H1 (cell line): ENCODE results near the gene PPP2R2C. TPM values are rescaled to one million over a fixed set of nuclear protein-coding genes. Genes with fewer than 3 reads are reported as not detected.

Experiments
- CTCF ChIA-PET: fragments of 300-600 bp; sonication (Branson Sonifier 250); formaldehyde crosslinking; loops from one replicate; lab custom pipeline; 2021; ENCODE audit not compliant: partially characterized antibody; lab: Charles Lee
- POLR2A ChIA-PET: fragments of 300-600 bp; sonication (Branson Sonifier 250); formaldehyde crosslinking; loops from one replicate; lab custom pipeline; 2021; ENCODE audit warnings: inconsistent platforms; ENCODE audit not compliant: partially characterized antibody; lab: Charles Lee
- DNase-seq, 2 experiments: peaks; one replicate each; pipeline versions ENCODE4 v3.0.0 to v3.0.0-alpha.2; 2010 to 2022; ENCODE audit warnings: low spot score in 2 of 2, low read depth in 1 of 2, mixed read lengths in 1 of 2
- FAIRE-seq: peaks from 2 replicates; lab custom pipeline; 2011; peaks lifted over from hg19 to GRCh38; lab: Jason Lieb, UNC
- H2AFZ ChIP-seq: 2 replicates; pipeline ENCODE4 v1.8.1; 2012; ENCODE audit warnings: low read length, inconsistent platforms
- H2AK5ac ChIP-seq: 2 replicates; pipeline ENCODE4 v1.6.1; 2013; ENCODE audit warnings: low read depth, low read length
- H2BK120ac ChIP-seq: replicated peaks from 2 replicates; pipeline ENCODE3; 2013; ENCODE audit warnings: low read depth, low read length, inconsistent platforms
- H2BK12ac ChIP-seq: 2 replicates; pipeline ENCODE4 v1.6.1; 2013; ENCODE audit warnings: low read depth, low read length
- H2BK15ac ChIP-seq: 2 replicates; pipeline ENCODE4 v1.6.1; 2013; ENCODE audit warnings: low read length
- H2BK20ac ChIP-seq: 2 replicates; pipeline ENCODE4 v1.6.1; 2013; ENCODE audit warnings: low read length
- H2BK5ac ChIP-seq: 2 replicates; pipeline ENCODE4 v1.6.1; 2013; ENCODE audit warnings: low read depth, low read length
- H3K14ac ChIP-seq: 2 replicates; pipeline ENCODE4 v1.6.1; 2013; ENCODE audit warnings: inconsistent platforms; ENCODE audit not compliant: insufficient read length
- H3K18ac ChIP-seq: 2 replicates; pipeline ENCODE4 v1.6.1; 2013; ENCODE audit warnings: low read length; ENCODE audit errors: extremely low read depth
- H3K23ac ChIP-seq: 2 replicates; pipeline ENCODE4 v1.6.1; 2013; ENCODE audit warnings: inconsistent platforms; ENCODE audit not compliant: insufficient read length
- H3K23me2 ChIP-seq: 2 replicates; pipeline ENCODE4 v1.6.1; 2013; ENCODE audit warnings: low read depth, low read length
- H3K27ac ChIP-seq: 2 replicates; pipeline ENCODE4 v1.6.1; 2011; ENCODE audit warnings: low read depth, low read length, inconsistent platforms
- H3K27me3 ChIP-seq, 4 experiments: replicated peaks in 1 of 4; 1 replicate in 1 of 4; 2 replicates in 3 of 4; pipeline versions ENCODE4 v1.6.1 to v1.8.1; 2011 to 2013; ENCODE audit warnings: low read length in 3 of 4, mild to moderate bottlenecking in 3 of 4, inconsistent platforms in 2 of 4, mixed read lengths in 2 of 4, moderate library complexity in 1 of 4; ENCODE audit not compliant: control insufficient read depth in 3 of 4, insufficient read depth in 3 of 4; ENCODE audit errors: extremely low read depth in 1 of 4
- H3K36me3 ChIP-seq, 4 experiments: 2 replicates each; pipeline versions ENCODE4 v1.6.1 to v1.8.1; 2011 to 2013; ENCODE audit warnings: mild to moderate bottlenecking in 4 of 4, low read length in 3 of 4, moderate library complexity in 2 of 4, control low read depth in 1 of 4, inconsistent platforms in 1 of 4; ENCODE audit not compliant: insufficient read depth in 4 of 4, control insufficient read depth in 2 of 4
- H3K4ac ChIP-seq: replicated peaks from 2 replicates; pipeline ENCODE3; 2013; ENCODE audit warnings: low read length, low read depth, mixed read lengths, inconsistent platforms; ENCODE audit not compliant: insufficient read length
- H3K4me1 ChIP-seq, 4 experiments: replicated peaks in 1 of 4; 1 replicate in 1 of 4; 2 replicates in 3 of 4; pipeline versions ENCODE4 v1.6.1 to v1.8.1; 2011 to 2013; ENCODE audit warnings: low read length in 3 of 4, inconsistent platforms in 2 of 4, mixed read lengths in 1 of 4; ENCODE audit not compliant: insufficient read depth in 4 of 4, control insufficient read depth in 3 of 4
- H3K4me2 ChIP-seq, 2 experiments: 2 replicates each; pipeline versions ENCODE4 v1.6.1 to v1.8.1; 2011 to 2013; ENCODE audit warnings: low read depth in 2 of 2, low read length in 2 of 2, control low read depth in 1 of 2, inconsistent platforms in 1 of 2, mild to moderate bottlenecking in 1 of 2; ENCODE audit not compliant: insufficient read depth in 1 of 2
- H3K4me3 ChIP-seq, 4 experiments: fragments of 200-600, 300-600 bp in 1 of 4; sonication (generic), shearing (Covaris generic), sonication (Bioruptor Twin) in 1 of 4; 2 replicates each; pipeline versions ENCODE4 v1.5.1 to v1.8.1; 2011 to 2016; ENCODE audit warnings: low read length in 4 of 4, low read depth in 3 of 4, control low read depth in 2 of 4, inconsistent platforms in 2 of 4, mild to moderate bottlenecking in 2 of 4, mixed read lengths in 1 of 4, moderate library complexity in 1 of 4; ENCODE audit not compliant: insufficient read depth in 2 of 4; ENCODE audit errors: extremely low read depth in 1 of 4
- H3K56ac ChIP-seq: replicated peaks from 2 replicates; pipeline ENCODE3; 2013; ENCODE audit warnings: low read depth, mild to moderate bottlenecking, mixed read lengths, low read length, inconsistent platforms; ENCODE audit not compliant: insufficient read length
- H3K79me1 ChIP-seq: 2 replicates; pipeline ENCODE4 v1.6.1; 2013; ENCODE audit warnings: low read depth, low read length, control low read depth
- H3K79me2 ChIP-seq, 2 experiments: 2 replicates each; pipeline versions ENCODE4 v1.6.1 to v1.8.1; 2012 to 2013; ENCODE audit warnings: low read length in 2 of 2, mild to moderate bottlenecking in 2 of 2, inconsistent platforms in 1 of 2; ENCODE audit not compliant: insufficient read depth in 2 of 2, control insufficient read depth in 1 of 2
- H3K9ac ChIP-seq, 4 experiments: replicated peaks in 1 of 4; 1 replicate in 1 of 4; 2 replicates in 3 of 4; pipeline versions ENCODE4 v1.6.1 to v1.8.1; 2011 to 2013; ENCODE audit warnings: low read depth in 3 of 4, low read length in 3 of 4, control low read depth in 2 of 4, mild to moderate bottlenecking in 2 of 4, moderate library complexity in 2 of 4, inconsistent platforms in 1 of 4; ENCODE audit errors: extremely low read depth in 1 of 4
- H3K9me3 ChIP-seq, 2 experiments: 2 replicates each; pipeline versions ENCODE4 v1.6.1 to v1.8.1; 2012 to 2013; ENCODE audit warnings: mild to moderate bottlenecking in 2 of 2, moderate library complexity in 2 of 2, control low read depth in 1 of 2, inconsistent platforms in 1 of 2, low read depth in 1 of 2, low read length in 1 of 2, mixed read lengths in 1 of 2; ENCODE audit not compliant: insufficient read depth in 2 of 2
- H4K20me1 ChIP-seq, 2 experiments: replicated peaks in 1 of 2; 2 replicates each; pipeline versions ENCODE3 to v1.8.1; 2011 to 2013; ENCODE audit warnings: inconsistent platforms in 2 of 2, low read length in 2 of 2, mild to moderate bottlenecking in 1 of 2; ENCODE audit not compliant: insufficient read depth in 2 of 2, control insufficient read depth in 1 of 2
- H4K5ac ChIP-seq: 2 replicates; pipeline ENCODE4 v1.6.1; 2013; ENCODE audit warnings: low read length, low read depth, mixed read lengths, inconsistent platforms; ENCODE audit not compliant: insufficient read length
- H4K8ac ChIP-seq: 2 replicates; pipeline ENCODE4 v1.8.0; 2013; ENCODE audit warnings: mild to moderate bottlenecking, moderate library complexity, low read length, inconsistent platforms; ENCODE audit not compliant: insufficient read depth; ENCODE audit errors: extremely low read depth
- H4K91ac ChIP-seq: replicated peaks from 2 replicates; pipeline ENCODE3; 2013; ENCODE audit warnings: low read length, mixed read lengths, inconsistent platforms; ENCODE audit not compliant: insufficient read length
- CHD1 ChIP-seq: IDR thresholded peaks from 2 replicates; pipeline ENCODE4 v1.6.1; 2012; ENCODE audit warnings: low read depth, low read length, improper control_type of control experiment
- EGR1 ChIP-seq: IDR thresholded peaks from 2 replicates; pipeline ENCODE4 v1.6.1; 2011; ENCODE audit warnings: low read depth, low read length, borderline replicate concordance
- TEAD4 ChIP-seq: IDR thresholded peaks from 2 replicates; pipeline ENCODE4 v1.6.1; 2012; ENCODE audit warnings: low read depth, low read length, inconsistent platforms, mixed read lengths
- WGBS, 2 experiments: shearing (Covaris generic) in 1 of 2; methylation state at CpG; one replicate each; pipeline versions ENCODE4 v1.1.6 to v1.1.7; 2013 to 2015; ENCODE audit warnings: low lambda C conversion rate in 2 of 2, mixed read lengths in 2 of 2, inconsistent platforms in 1 of 2, low coverage in 1 of 2, missing lambda C conversion rate in 1 of 2; ENCODE audit not compliant: insufficient replicate concordance in 2 of 2, insufficient coverage in 1 of 2, insufficient read length in 1 of 2; ENCODE audit errors: extremely low coverage in 1 of 2, missing lambda C conversion rate in 1 of 2; 5-methylcytosine and 5-hydroxymethylcytosine counted together
- polyA plus RNA-seq, 7 experiments: library from polyadenylated mRNA; depleted of rRNA in 3 of 7; stranded (reverse) in 5 of 7; unstranded in 2 of 7; fragments of >200 nt in 5 of 7; fragments of 200-250 nt in 2 of 7; gene quantifications; 1 replicate in 5 of 7; 2 replicates in 1 of 7; 4 replicates in 1 of 7; pipeline versions ENCODE4 v1.2.1 to v1.2.3, GENCODE V29; 2011 to 2013; ENCODE audit warnings: missing spikeins in 2 of 7, mixed read lengths in 2 of 7
- total RNA-seq: library from RNA; stranded (reverse); fragmentation: NEBNext Ultra II Directional; extraction: Animal tissue kit (Norgen Biotek cat#: 25700); gene quantifications from 2 replicates; pipeline ENCODE4 v1.2.1, GENCODE V29; 2021

PPP2R2C gene
- total and polyA plus RNA-seq, 2 of the 8 experiments (the other 6 are each of a cell fraction or from before 2014, with no cell fraction given), result 6.4 TPM

- H2BK5ac ChIP-seq, result no peak overlapping the region; the same call in 1 of the 2 replicates
- H4K91ac ChIP-seq, result no peak overlapping the region
- no peak overlapping the region for H2BK15ac ChIP-seq
- ChIA-PET POLR2A (no interaction called here), CTCF (interaction anchor here (0.7 to 22.3 kb wide), 26 partner anchors 10 to 348 kb away, joined by 3 to 908 read pairs (median 6); partner anchors contain the start of gene WFS1)
- no peak for TF ChIP-seq EGR1
- TF ChIP-seq TEAD4, result no peak
- no peak for TF ChIP-seq CHD1
- no peak overlapping the region for H3K4ac ChIP-seq
- no peaks in the 10 kb centered on the region for H3K79me2 ChIP-seq
- no peak overlapping the region for H3K23ac ChIP-seq
- no peak overlapping the region for H2BK12ac ChIP-seq
- H2BK120ac ChIP-seq, result no peak overlapping the region
- no peak overlapping the region for H3K18ac ChIP-seq
- H3K56ac ChIP-seq, result no peak overlapping the region
- DNase-seq (no peak), FAIRE-seq (no peak)
- H3K27me3 ChIP-seq, result no peaks in the 10 kb centered on the region
- no peaks in the 10 kb centered on the region for H3K23me2 ChIP-seq
- no peak overlapping the region for H2BK20ac ChIP-seq
- WGBS, 2 experiments, result 90% methylated on average over 27 of the region's 28 CpGs; no CpG with 5 or more reads in 1 of the 2 experiments
- H3K27ac ChIP-seq, result no peak overlapping the region
- H4K20me1 ChIP-seq, result peaks cover 0 to 2% of the 10 kb centered on the region in 2 experiments
- no peak overlapping the region for H2AFZ ChIP-seq
- no peak overlapping the region for H3K14ac ChIP-seq
- H3K36me3 ChIP-seq, result no peaks in the 10 kb centered on the region
- no peak overlapping the region for H4K5ac ChIP-seq
- peaks cover 4 to 10% of the 10 kb centered on the region in 2 experiments; a peak in 3 of 4 replicates for H3K9me3 ChIP-seq
- H3K9ac ChIP-seq, result no peak overlapping the region
- H4K8ac ChIP-seq, result no peak overlapping the region
- H3K4me3 ChIP-seq, result no peak overlapping the region
- H3K4me2 ChIP-seq, result no peak overlapping the region
- peaks cover 0 to 7% (median 2%) of the 10 kb centered on the region in 4 experiments; a peak in 3 of 7 replicates for H3K4me1 ChIP-seq
- no peak overlapping the region for H2AK5ac ChIP-seq
- H3K79me1 ChIP-seq, result no peaks in the 10 kb centered on the region
Observed at GRCh38 chr4:6329478-6330383, 142.7 kb downstream of the PPP2R2C start.
